ENCODE measurements around the gene PTGES2.

PTGES2 gene

DNA sequence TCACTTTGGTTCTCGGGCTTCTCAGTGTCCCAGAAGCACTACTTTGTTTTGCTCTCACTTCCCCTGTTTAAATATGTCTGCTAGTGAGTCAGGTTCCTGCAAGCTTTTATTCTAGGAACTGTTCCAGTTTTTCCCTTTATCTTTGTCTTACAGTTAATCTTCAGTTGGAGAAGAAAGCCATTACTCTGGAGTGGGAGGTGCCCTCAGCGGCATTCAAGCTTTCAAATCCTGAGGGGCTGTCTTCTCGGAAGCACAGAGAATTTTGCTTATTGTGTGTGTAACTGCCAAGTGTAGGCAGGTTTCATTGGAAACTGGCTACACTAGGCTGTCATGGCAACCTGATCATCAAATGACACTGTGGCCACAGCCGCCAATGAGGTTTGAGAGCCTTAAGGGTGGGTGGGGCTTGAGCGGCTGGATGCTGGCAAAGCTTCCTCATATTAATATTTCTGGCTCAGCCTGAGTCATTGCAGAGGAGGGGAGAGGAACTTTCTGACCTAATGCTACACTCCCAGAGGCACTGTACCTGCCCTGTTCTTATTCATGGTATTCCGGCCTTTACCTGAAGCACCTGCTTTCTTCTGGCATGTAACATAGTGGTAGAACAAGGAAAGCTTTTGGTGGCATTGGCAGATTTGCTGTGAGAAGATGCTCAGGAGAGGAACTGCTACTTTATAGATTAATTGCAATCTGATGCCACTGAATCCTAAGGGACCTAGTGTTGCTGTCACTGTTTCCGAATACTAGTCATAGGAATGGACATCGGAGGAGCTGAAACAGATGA lies 33.2 kb downstream of the PTGES2 start:
- Histone ChIP-seq H3F3A (ENCODE audit: insufficient read depth, low read length) (no peaks in the 10 kb centered on the region), H3K27me3 (replicated peaks; ENCODE audit: insufficient read depth, low read length) (no peaks in the 10 kb centered on the region), H4K20me1 (ENCODE audit: insufficient read depth, low read length) (peaks cover 62% of the 10 kb centered on the region), H3K4me2 (ENCODE audit: low read depth, low read length) (no peak overlapping the region), H3K79me2 (ENCODE audit: low read length) (peaks cover 100% of the 10 kb centered on the region), H3K9me2 (replicated peaks; ENCODE audit: insufficient read depth, low read length) (no peaks in the 10 kb centered on the region), H3K27ac (ENCODE audit: low read length) (no peak overlapping the region), H3K4me3 (ENCODE audit: low read length) (no peak overlapping the region), H3K9me3 (replicated peaks; ENCODE audit: insufficient read depth, low read length) (no peaks in the 10 kb centered on the region), H3K4me1 (ENCODE audit: low read length) (no peaks in the 10 kb centered on the region), H2AFZ (ENCODE audit: low read length) (no peak overlapping the region), H3K36me3 (replicated peaks; ENCODE audit: insufficient read depth, low read length) (peaks cover 10% of the 10 kb centered on the region; the same call in 1 of the 2 replicates), H3K9ac (ENCODE audit: low read length) (no peak overlapping the region)
- TF ChIP-seq EZH2phosphoT487 (IDR thresholded peaks at IDR 0.05; ENCODE audit: low read length) (no peak), EZH2 (optimal IDR thresholded peaks at IDR 0.05; ENCODE audit: low read depth, low read length) (no peak)
- TF ChIP-seq, protein P1, sequence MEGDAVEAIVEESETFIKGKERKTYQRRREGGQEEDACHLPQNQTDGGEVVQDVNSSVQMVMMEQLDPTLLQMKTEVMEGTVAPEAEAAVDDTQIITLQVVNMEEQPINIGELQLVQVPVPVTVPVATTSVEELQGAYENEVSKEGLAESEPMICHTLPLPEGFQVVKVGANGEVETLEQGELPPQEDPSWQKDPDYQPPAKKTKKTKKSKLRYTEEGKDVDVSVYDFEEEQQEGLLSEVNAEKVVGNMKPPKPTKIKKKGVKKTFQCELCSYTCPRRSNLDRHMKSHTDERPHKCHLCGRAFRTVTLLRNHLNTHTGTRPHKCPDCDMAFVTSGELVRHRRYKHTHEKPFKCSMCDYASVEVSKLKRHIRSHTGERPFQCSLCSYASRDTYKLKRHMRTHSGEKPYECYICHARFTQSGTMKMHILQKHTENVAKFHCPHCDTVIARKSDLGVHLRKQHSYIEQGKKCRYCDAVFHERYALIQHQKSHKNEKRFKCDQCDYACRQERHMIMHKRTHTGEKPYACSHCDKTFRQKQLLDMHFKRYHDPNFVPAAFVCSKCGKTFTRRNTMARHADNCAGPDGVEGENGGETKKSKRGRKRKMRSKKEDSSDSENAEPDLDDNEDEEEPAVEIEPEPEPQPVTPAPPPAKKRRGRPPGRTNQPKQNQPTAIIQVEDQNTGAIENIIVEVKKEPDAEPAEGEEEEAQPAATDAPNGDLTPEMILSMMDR (IDR thresholded peaks at IDR 0.05; ENCODE audit: low read length): no peak
- DNase-seq: no peak

DNA sequence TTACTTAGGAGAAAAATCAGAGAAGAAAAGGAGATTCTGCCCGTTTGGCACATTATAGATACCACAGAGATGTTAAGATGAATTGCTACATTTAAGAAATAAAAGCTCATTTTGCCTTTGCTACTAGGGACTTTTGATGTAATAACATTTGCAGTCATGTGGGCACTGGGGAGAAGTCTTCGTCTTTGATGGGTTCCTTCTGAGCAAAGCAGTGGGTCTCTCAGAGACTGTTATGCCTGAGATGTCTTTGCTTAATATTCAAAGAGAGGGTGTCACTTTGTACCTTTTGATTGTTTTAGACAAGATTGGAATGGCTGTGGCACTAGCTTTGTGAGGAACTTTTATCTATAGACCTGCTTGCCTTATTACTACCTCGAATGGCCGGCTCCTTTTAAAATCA lies 34.5 kb downstream of the PTGES2 start:
- TF ChIP-seq EZH2phosphoT487 (IDR thresholded peaks at IDR 0.05; ENCODE audit: low read length) (no peak), EZH2 (optimal IDR thresholded peaks at IDR 0.05; ENCODE audit: low read depth, low read length) (no peak)
- TF ChIP-seq, protein P1 (IDR thresholded peaks at IDR 0.05; ENCODE audit: low read length): no peak
- Histone ChIP-seq H4K20me1 (ENCODE audit: insufficient read depth, low read length) (peaks cover 56% of the 10 kb centered on the region), H3K9ac (ENCODE audit: low read length) (no peak overlapping the region), H3K4me3 (ENCODE audit: low read length) (no peak overlapping the region), H3K4me1 (ENCODE audit: low read length) (no peaks in the 10 kb centered on the region), H3K79me2 (ENCODE audit: low read length) (peaks cover 100% of the 10 kb centered on the region), H3K9me2 (replicated peaks; ENCODE audit: insufficient read depth, low read length) (no peaks in the 10 kb centered on the region), H3K36me3 (replicated peaks; ENCODE audit: insufficient read depth, low read length) (peaks cover 10% of the 10 kb centered on the region; the same call in 1 of the 2 replicates), H3K27ac (ENCODE audit: low read length) (no peak overlapping the region), H3K9me3 (replicated peaks; ENCODE audit: insufficient read depth, low read length) (no peaks in the 10 kb centered on the region), H2AFZ (ENCODE audit: low read length) (no peak overlapping the region), H3K27me3 (replicated peaks; ENCODE audit: insufficient read depth, low read length) (no peaks in the 10 kb centered on the region), H3K4me2 (ENCODE audit: low read depth, low read length) (no peak overlapping the region), H3F3A (ENCODE audit: insufficient read depth, low read length) (no peaks in the 10 kb centered on the region)
- DNase-seq: no peak

DNA sequence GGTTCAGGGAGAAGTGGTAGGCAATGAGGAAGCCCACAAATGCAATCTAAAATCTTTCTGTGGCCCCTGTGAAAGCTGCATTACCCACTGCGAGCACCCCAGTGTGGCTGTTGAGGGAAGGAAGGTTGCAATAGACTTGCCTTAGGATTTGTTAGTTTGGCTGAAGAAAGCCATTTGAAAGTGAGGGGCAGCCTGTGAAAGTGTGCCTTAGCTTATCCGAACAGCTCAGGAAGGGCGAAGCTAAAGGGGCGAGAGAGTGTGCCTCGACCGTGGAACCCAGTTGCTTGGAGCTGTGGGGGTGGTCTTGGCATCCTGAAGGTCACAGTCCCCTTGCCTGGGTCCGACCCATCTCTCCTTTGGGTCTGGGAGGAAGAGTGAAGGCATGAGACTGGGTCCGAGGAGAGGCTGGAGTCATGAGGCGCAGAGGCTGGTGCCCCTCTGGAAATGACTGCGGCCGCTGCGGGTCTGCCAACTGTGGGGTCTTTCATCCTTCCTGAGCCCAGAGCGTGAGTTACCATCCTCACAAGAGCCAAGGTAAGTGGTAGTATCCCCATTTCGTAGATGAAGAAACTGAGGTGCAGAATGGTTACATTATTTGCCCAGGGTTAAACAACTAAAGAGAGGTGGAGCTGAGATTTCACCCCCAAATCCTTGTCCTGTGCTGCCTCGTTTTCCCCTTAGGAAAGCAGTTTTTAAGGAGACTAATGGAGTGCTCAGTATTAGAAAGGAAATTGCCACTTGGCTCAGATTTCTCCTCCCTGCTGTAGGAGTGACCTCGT lies 35.1 kb downstream of the PTGES2 start:
- no peak overlapping the region for H3K4me2 ChIP-seq (ENCODE audit: low read depth, low read length)
- no peak overlapping the region for H3K4me3 ChIP-seq (ENCODE audit: low read length)
- H3K9ac ChIP-seq (ENCODE audit: low read length): no peak overlapping the region
- no peaks in the 10 kb centered on the region for H3K9me3 ChIP-seq (replicated peaks; ENCODE audit: insufficient read depth, low read length)
- no peaks in the 10 kb centered on the region for H3K27me3 ChIP-seq (replicated peaks; ENCODE audit: insufficient read depth, low read length)
- H3K9me2 ChIP-seq (replicated peaks; ENCODE audit: insufficient read depth, low read length): no peaks in the 10 kb centered on the region
- no peak for DNase-seq
- H3K4me1 ChIP-seq (ENCODE audit: low read length): no peaks in the 10 kb centered on the region
- H3K27ac ChIP-seq (ENCODE audit: low read length): no peak overlapping the region
- H3K36me3 ChIP-seq (replicated peaks; ENCODE audit: insufficient read depth, low read length): peaks cover 10% of the 10 kb centered on the region; the same call in 1 of the 2 replicates
- peaks cover 100% of the 10 kb centered on the region for H3K79me2 ChIP-seq (ENCODE audit: low read length)
- H4K20me1 ChIP-seq (ENCODE audit: insufficient read depth, low read length): peaks cover 50% of the 10 kb centered on the region
- H3F3A ChIP-seq (ENCODE audit: insufficient read depth, low read length): no peaks in the 10 kb centered on the region
- H2AFZ ChIP-seq (ENCODE audit: low read length): no peak overlapping the region
- TF ChIP-seq, protein P1 (IDR thresholded peaks at IDR 0.05; ENCODE audit: low read length): no peak
- no peak for TF ChIP-seq EZH2phosphoT487 (IDR thresholded peaks at IDR 0.05; ENCODE audit: low read length)
- no peak for TF ChIP-seq EZH2 (optimal IDR thresholded peaks at IDR 0.05; ENCODE audit: low read depth, low read length)

Measured in MM.1S (cell line).